GM23338 (cell line): ENCODE measurements around the gene DTD1.

Source experiments
- CREB1 ChIP-seq: fragments of 250-450 bp; sonication (Bioruptor Pico); IDR thresholded peaks from 2 replicates; pipeline ENCODE4 v1.5.0; 2020; ENCODE audit warnings: low read depth, mild to moderate bottlenecking, moderate library complexity
- EZH2 ChIP-seq: fragments of 200-600 bp; sonication (generic); IDR thresholded peaks from one replicate; pipeline ENCODE4 v1.8.0; 2017; ENCODE audit warnings: antibody characterized with exemption, mild to moderate bottlenecking, low read depth; ENCODE audit not compliant: unreplicated experiment
- EZH2phosphoT487 ChIP-seq: fragments of 200-600 bp; sonication (generic); IDR thresholded peaks from one replicate; pipeline ENCODE4 v1.8.1; 2018; ENCODE audit warnings: antibody characterized with exemption; ENCODE audit not compliant: unreplicated experiment
- NANOG ChIP-seq: IDR thresholded peaks from 2 replicates; pipeline ENCODE4 v1.6.1; 2016; ENCODE audit warnings: antibody characterized with exemption, borderline replicate concordance
- POLR2AphosphoS5 ChIP-seq: IDR thresholded peaks from 2 replicates; pipeline ENCODE4 v1.6.1; 2016; ENCODE audit warnings: antibody characterized with exemption, low read depth
- STAT1 ChIP-seq: IDR thresholded peaks from one replicate; pipeline ENCODE4 v1.6.1; 2016; ENCODE audit warnings: antibody characterized with exemption; ENCODE audit not compliant: unreplicated experiment
- TF ChIP-seq, protein P1 (sequence below): IDR thresholded peaks from one replicate; pipeline ENCODE4 v1.6.1; 2018; ENCODE audit warnings: antibody characterized with exemption; ENCODE audit not compliant: unreplicated experiment
- TF ChIP-seq, protein P2 (sequence below), 2 experiments: fragments of 200-600 bp in 1 of 2; sonication (generic) in 1 of 2; conservative IDR thresholded peaks; 2 replicates each; pipeline versions ENCODE4 v1.5.1 to v1.6.1; 2016 to 2017; ENCODE audit warnings: antibody characterized with exemption in 2 of 2, low read depth in 2 of 2, mild to moderate bottlenecking in 2 of 2, moderate library complexity in 1 of 2

DNA sequence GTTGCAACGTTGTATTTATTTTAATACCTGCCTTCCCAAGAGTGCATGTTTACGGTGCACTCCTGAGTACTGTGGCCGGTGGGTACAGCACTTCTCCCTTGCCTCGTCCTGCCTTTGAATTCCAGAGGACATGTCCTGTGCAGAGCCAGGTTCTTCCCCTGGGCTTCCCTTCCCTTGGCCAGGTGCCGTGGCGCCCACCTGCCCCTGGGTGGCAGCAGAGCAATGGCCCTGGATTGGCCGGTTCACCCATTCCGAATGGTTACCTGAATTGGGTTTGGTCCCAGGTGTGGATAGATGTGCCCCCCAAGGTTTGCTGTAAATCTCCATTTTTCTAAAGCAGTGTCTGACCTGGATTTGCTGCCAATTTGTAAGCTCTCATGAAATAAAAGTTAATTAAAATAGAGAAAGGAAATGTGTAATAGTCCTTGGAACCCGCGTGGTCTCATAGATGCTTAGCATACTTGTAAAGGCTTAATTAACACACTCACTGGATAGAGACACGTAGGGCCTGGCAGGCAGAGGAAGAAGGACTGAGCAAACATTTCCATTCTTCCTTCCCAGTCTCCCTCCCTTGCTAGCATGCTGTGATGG lies 40.6 kb downstream of the DTD1 start:
- TF ChIP-seq POLR2AphosphoS5 (no peak), EZH2phosphoT487 (no peak), EZH2 (no peak), CREB1 (CRISPR knock-in tag) (no peak), NANOG (no peak), STAT1 (no peak)
- TF ChIP-seq, protein P1, sequence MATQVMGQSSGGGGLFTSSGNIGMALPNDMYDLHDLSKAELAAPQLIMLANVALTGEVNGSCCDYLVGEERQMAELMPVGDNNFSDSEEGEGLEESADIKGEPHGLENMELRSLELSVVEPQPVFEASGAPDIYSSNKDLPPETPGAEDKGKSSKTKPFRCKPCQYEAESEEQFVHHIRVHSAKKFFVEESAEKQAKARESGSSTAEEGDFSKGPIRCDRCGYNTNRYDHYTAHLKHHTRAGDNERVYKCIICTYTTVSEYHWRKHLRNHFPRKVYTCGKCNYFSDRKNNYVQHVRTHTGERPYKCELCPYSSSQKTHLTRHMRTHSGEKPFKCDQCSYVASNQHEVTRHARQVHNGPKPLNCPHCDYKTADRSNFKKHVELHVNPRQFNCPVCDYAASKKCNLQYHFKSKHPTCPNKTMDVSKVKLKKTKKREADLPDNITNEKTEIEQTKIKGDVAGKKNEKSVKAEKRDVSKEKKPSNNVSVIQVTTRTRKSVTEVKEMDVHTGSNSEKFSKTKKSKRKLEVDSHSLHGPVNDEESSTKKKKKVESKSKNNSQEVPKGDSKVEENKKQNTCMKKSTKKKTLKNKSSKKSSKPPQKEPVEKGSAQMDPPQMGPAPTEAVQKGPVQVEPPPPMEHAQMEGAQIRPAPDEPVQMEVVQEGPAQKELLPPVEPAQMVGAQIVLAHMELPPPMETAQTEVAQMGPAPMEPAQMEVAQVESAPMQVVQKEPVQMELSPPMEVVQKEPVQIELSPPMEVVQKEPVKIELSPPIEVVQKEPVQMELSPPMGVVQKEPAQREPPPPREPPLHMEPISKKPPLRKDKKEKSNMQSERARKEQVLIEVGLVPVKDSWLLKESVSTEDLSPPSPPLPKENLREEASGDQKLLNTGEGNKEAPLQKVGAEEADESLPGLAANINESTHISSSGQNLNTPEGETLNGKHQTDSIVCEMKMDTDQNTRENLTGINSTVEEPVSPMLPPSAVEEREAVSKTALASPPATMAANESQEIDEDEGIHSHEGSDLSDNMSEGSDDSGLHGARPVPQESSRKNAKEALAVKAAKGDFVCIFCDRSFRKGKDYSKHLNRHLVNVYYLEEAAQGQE = no peak
- TF ChIP-seq, protein P2, sequence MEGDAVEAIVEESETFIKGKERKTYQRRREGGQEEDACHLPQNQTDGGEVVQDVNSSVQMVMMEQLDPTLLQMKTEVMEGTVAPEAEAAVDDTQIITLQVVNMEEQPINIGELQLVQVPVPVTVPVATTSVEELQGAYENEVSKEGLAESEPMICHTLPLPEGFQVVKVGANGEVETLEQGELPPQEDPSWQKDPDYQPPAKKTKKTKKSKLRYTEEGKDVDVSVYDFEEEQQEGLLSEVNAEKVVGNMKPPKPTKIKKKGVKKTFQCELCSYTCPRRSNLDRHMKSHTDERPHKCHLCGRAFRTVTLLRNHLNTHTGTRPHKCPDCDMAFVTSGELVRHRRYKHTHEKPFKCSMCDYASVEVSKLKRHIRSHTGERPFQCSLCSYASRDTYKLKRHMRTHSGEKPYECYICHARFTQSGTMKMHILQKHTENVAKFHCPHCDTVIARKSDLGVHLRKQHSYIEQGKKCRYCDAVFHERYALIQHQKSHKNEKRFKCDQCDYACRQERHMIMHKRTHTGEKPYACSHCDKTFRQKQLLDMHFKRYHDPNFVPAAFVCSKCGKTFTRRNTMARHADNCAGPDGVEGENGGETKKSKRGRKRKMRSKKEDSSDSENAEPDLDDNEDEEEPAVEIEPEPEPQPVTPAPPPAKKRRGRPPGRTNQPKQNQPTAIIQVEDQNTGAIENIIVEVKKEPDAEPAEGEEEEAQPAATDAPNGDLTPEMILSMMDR (conservative IDR thresholded peaks at IDR 0.05; ENCODE audit: low read depth in 2 of 2) = peak; percentile 85 to 89
